GM21529 (cell line): ENCODE results near the gene GALNT12.

ENCODE experiments used
- ATAC-seq: cut with Tn5 transposase; IDR thresholded peaks from one replicate; pipeline ENCODE4 v1.9.1; 2021; ENCODE audit not compliant: unreplicated experiment

Gene GALNT12

DNA sequence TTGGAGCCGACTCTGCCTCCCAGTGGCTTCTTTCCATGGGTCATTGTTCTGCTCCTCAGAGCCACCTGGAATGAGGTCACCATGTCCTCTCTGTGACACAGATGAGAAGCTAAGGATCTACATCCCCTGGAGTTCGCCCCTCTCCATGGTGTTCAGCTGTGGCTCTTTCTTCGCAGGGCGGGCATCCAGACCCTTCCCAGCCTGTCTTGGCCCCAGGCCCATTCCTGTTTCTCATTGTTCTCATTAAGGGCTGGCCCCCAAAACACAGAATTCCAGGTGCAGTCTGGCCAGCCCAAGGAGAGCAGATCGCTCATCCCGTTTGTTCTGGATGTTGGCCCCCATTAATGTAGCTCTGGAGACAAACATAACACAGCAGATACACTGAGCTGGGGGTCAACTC lies 69.8 kb downstream of the GALNT12 start:
- ATAC-seq, result no peak

- no peak for ATAC-seq
Measured at GRCh38 chr9:98879094-98879962, 71.9 kb downstream of the GALNT12 start.

GRCh38 chr9:98879963-98880310 lies 72.5 kb downstream of the GALNT12 start:
- no peak for ATAC-seq

DNA sequence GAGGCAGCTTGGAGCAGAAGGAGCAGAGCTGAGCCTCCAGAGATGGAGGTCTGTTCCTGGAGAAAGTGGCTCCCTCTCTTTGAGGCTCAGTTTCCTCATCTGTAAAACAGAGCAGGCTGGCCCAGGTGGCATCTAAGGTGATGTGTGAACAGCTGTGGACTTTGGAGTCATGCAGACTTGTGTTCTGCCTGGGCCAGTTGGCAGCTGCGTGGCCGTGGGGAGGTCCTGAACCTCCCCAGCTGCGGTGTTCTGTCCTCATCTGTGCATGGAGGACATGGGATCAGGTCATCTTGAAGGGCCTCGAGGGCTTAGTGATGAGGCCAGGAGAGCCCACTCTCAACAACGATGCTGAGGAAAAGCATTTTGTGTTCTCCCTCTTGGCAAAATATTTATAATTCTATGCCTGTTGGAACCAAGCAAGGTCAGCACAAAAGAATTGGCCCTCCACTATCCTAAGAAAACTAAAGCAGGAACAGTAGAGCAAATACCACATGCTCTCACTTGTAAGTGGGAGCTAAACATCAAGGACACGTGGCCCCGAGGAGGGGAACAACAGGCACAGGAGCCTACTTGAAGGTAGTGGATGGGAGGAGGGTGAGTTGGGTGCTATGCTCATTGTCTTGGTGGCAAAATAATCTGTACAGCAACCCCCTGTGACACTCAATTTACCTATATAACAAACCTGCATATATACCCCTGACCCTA lies 73.0 kb downstream of the GALNT12 start:
- no peak for ATAC-seq

GRCh38 chr9:98881356-98881755 lies 73.9 kb downstream of the GALNT12 start:
- ATAC-seq, result no peak

- no peak for ATAC-seq
Measured at GRCh38 chr9:98881836-98882568, 74.5 kb downstream of the GALNT12 start.

DNA sequence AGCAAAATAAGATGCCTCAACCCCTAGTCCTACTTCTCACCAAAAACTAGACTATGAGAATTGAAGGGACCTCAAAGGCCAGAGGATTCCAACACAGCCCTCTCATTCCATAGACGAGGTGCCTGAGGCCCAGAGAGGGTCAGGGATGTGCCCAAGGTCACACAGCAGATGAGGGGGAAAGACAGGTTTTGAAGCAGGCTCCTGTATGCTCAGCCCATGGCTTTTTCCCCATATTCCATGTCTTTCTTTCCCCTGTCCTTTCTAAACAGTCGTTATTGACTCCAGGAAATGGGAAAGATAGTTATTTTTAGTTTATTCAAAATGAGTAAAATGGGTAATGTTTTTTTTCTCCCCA lies 75.1 kb downstream of the GALNT12 start:
- no peak for ATAC-seq

GRCh38 chr9:98883276-98883675 lies 75.8 kb downstream of the GALNT12 start:
- ATAC-seq, result no peak

GRCh38 chr9:98884849-98885248 lies 77.4 kb downstream of the GALNT12 start:
- no peak for ATAC-seq

DNA sequence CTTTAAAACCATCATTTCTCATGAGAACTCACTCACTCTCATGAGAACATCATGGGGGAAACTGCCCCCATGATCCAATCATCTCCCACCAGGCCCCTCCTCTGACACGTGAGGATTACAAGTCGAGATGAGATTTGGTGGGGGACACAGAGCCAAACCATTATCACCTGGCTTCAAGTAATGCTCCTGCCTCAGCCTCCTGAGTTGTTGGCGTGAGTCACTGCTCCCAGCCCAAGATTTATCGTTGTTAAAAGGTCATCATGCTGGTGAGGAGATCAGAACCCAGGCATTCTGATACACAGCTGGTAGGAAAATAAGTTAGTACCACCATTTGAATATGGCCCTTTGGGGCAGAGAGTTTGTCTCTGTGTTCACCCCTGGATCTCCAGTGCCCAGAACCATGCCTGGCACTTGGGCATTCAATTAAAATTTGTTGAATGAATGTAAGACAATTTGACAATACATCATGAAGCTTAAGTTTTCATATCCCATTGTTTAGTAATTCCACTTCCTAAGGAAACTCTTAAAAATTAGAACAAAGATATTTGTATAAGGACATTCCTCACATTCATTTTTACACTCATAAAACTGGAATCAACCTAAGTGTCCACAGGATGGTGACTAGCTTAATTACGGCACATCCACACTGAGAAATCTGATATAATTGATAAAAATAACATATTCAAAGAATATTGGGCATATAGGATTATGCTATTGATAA lies 78.3 kb downstream of the GALNT12 start:
- no peak for ATAC-seq

GRCh38 chr9:98886691-98887229 lies 79.3 kb downstream of the GALNT12 start:
- ATAC-seq, result no peak

GRCh38 chr9:98887918-98888510 lies 80.5 kb downstream of the GALNT12 start:
- ATAC-seq, result no peak

DNA sequence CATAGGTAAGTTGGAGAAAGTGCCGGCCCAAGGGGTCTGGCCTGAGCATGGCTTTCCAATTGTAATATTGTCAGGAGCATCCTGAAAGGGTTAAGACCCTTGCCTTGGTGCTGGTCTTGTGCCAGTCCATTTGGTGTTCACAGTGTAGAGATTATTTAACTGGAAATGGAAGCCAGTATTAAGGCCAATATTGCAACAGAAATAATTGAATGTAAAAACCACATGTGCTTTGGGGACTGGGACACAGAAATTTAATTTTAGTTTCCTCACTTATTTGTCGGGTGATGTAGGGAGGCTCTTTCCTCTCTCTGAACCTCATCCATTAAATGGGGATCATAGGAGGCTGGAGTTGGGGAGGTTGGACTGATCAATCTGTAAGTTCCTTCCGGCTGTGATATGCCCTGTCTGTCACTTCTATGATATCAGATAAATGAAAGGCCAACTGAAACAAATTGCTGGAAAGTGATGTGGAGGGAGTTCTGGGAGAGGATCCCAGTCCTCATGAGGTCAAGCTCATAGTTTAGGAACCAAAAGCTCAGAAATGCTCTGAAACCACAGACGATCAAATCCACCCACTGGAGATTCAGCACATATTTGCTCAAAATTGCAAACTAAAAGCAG lies 81.4 kb downstream of the GALNT12 start:
- no peak for ATAC-seq

GRCh38 chr9:98890256-98890655 lies 82.8 kb downstream of the GALNT12 start:
- no peak for ATAC-seq

DNA sequence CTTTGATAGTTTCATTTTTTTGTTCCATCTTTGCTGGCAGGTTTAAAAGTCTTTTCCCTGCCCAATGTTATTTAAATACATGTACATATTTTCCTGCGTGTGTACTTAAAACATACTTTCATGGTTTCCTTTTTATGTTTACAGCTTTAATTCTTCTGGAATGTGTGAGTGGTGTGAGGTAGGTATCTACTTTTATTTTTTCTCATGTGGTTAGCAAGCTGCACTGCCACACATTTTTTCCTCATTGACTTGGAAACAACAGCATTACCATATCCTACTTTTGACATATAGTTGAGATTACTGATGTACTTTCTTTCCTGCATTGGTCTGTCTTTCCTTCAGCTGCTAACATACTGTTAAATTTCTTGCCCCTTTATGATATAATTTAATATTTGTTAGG lies 84.8 kb downstream of the GALNT12 start:
- no peak for ATAC-seq

DNA sequence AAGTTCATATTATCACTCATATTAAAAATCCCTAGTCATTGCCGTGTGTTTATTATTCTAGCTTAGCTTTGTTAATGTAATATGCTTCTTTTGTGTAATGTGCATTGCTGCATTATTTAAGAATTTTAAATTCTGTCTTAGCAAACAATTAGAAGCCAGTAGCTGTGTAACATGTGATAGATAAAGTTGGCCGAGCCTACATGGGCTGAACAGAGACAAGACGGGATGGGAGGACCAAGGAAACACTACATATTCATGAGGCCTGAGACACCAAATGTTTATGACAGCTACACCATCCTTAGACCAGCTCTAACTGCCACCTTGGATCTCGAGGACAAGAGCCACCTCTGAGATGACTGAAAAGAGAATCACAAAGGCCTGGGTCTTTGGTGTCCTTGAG lies 85.2 kb downstream of the GALNT12 start:
- ATAC-seq, result no peak

DNA sequence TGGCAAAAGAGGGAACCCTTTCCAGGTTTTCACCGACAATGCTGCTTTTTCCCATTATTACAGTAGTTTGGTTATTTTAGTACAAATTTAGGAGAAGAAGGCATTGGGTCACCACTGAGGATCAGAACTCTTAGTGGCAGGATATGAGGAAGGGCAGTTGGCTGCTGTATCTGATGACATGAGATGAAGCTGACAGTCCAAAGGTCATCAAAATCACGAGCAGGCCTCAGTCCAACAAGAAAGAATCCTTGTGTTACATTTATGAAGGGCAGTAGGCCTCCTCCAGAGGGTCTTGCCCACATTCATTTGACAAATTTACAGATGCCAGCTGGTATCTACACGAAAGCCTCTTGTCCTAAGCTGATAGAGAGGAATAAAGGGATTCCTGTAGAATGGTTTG lies 86.7 kb downstream of the GALNT12 start:
- ATAC-seq, result no peak

DNA sequence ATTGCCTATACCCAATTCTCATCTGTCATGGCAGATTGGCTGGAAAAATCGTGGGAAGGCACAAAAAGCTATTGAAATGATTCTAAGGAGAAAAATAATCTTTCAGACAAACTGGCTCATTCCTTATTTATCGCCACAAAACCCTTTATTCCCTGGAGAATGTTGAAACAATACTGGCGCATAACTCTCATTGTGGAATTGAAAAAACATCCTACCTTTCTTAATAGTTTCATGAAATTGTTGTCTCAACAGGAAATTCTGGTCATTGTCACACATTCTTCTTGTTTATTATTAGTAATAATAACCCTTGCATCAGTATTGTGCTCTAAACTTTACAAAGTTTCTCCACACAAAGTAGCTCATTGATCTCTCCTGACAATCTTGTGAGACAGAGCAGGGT lies 87.3 kb downstream of the GALNT12 start:
- ATAC-seq, result no peak

DNA sequence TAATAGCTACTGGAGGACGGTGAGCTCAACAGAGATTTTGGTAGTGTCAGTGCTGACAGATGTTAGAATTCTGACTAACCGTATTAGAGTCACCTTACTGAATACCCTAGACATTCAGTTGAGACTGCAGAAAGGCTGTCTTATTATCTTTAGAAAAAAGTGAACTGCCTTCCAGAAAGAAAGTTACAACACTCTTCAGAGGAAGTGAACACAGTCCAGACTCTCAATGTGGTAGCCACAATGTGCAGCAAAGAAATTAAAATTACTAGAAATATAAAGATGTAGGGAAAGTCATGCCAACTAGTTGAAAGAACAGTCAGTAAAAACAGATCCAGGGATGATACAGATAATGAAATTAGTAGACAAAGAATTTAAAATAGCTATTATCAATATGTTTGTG lies 89.2 kb downstream of the GALNT12 start:
- ATAC-seq, result no peak

GRCh38 chr9:98897745-98898144 lies 90.3 kb downstream of the GALNT12 start:
- ATAC-seq, result no peak
